GM10248 (cell line): ENCODE measurements around the gene LTA4H.
"Not testable (repeated sequence)": the region's sequence is repeated elsewhere in the genome, so short reads cannot be mapped to it uniquely, and the experiment has no call there.

Experiments
- CTCF ChIA-PET: fragments of 300-600 bp; sonication (Branson Sonifier 250); formaldehyde crosslinking; extraction: SDS; loops from one replicate; lab custom pipeline; 2021; ENCODE audit warnings: antibody characterized with exemption; lab: Yijun Ruan, JAX
- POLR2A ChIA-PET: fragments of 350-650 bp; sonication (Branson Sonifier 250); formaldehyde crosslinking; extraction: SDS; loops from one replicate; lab custom pipeline; 2020; ENCODE audit warnings: antibody characterized with exemption; lab: Yijun Ruan, JAX
- DNase-seq: peaks from one replicate; pipeline ENCODE4 v3.0.0; 2012; ENCODE audit errors: extremely low spot score
- TF ChIP-seq, protein P1 (sequence below): IDR thresholded peaks from 2 replicates; pipeline ENCODE4 v1.5.1; 2012; ENCODE audit warnings: mild to moderate bottlenecking, low read depth; ENCODE audit errors: extremely low read depth, missing control alignments, control extremely low read depth

Gene LTA4H

DNA sequence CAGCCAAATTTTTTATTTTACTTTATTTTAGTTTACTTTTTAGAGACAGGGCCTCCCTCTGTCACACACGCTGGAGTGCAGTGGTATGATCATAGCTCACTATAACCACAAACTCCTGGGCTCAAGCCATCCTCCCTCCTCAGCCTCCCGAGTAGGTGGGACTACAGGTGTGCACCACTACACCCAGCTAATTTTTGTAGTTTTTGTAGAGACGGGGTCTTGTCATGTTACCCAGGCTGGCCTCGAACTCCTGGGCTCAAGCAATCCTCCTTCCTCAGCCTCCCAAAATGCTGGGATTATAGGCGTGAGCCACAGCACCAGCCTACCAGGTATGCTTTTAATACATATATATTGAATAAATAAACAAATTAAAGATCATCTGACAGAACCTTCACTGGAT is 32.7 kb upstream of the LTA4H start:
- no peak for DNase-seq
- TF ChIP-seq, protein P1, sequence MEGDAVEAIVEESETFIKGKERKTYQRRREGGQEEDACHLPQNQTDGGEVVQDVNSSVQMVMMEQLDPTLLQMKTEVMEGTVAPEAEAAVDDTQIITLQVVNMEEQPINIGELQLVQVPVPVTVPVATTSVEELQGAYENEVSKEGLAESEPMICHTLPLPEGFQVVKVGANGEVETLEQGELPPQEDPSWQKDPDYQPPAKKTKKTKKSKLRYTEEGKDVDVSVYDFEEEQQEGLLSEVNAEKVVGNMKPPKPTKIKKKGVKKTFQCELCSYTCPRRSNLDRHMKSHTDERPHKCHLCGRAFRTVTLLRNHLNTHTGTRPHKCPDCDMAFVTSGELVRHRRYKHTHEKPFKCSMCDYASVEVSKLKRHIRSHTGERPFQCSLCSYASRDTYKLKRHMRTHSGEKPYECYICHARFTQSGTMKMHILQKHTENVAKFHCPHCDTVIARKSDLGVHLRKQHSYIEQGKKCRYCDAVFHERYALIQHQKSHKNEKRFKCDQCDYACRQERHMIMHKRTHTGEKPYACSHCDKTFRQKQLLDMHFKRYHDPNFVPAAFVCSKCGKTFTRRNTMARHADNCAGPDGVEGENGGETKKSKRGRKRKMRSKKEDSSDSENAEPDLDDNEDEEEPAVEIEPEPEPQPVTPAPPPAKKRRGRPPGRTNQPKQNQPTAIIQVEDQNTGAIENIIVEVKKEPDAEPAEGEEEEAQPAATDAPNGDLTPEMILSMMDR = no peak
- CTCF ChIA-PET = interaction anchor here (0.9 to 1.9 kb wide), 3 partner anchors 65 to 200 kb away, joined by 3 to 4 read pairs (median 4); no protein-coding TSS in a partner anchor
- POLR2A ChIA-PET = no interaction called here

GRCh38 chr12:96065776-96066175 is 30.4 kb upstream of the LTA4H start:
- POLR2A ChIA-PET, DNase-seq: not testable (repeated sequence)
- CTCF ChIA-PET = interaction anchor here (1.0 to 3.9 kb wide), 4 partner anchors 145 to 452 kb away, joined by 3 to 23 read pairs (median 15); no protein-coding TSS in a partner anchor

DNA sequence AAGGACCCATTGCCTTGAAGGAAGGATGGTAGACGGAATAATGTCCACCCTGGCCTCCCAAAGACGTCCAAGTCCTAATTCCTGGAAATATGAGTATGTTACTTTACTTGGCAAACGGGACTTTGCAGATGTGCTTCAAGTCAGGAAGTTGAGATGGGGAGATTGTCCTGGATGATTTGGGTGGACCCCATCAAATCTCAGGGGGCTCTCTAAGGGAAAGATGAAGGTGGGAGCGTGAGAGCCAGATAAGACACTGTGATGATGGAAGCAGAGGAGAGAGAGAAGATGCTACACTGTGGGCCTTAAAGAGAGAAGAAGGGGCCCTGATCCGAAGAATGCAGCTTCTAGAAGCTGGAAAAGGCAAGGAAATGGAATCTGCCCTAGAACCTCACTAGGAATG is 29.6 kb upstream of the LTA4H start:
- ChIA-PET CTCF (interaction anchor here (1.6 to 3.9 kb wide), 4 partner anchors 147 to 452 kb away, joined by 8 to 23 read pairs (median 18); no protein-coding TSS in a partner anchor), POLR2A (no interaction called here)
- TF ChIP-seq, protein P1 = no peak
- no peak for DNase-seq

- no peak for DNase-seq
- ChIA-PET CTCF (interaction anchor here (1.2 to 3.9 kb wide), 4 partner anchors 148 to 453 kb away, joined by 4 to 23 read pairs (median 10); no protein-coding TSS in a partner anchor), POLR2A (interaction anchor here (0.6 kb wide), 1 partner anchor 295 kb away, joined by 3 read pairs; no protein-coding TSS in a partner anchor)
Measured at GRCh38 chr12:96064271-96064670, 28.9 kb upstream of the LTA4H start.

GRCh38 chr12:96063046-96063445 is 27.7 kb upstream of the LTA4H start:
- CTCF ChIA-PET = interaction anchor here (1.0 to 7.8 kb wide), 5 partner anchors 10 to 453 kb away, joined by 3 to 123 read pairs (median 13); no protein-coding TSS in a partner anchor
- TF ChIP-seq, protein P1 = no peak
- no peak for DNase-seq
- POLR2A ChIA-PET = no interaction called here

More at GRCh38 chr12:96064271-96064670, 28.9 kb upstream of the LTA4H start:
- TF ChIP-seq, protein P1 = no peak

DNA sequence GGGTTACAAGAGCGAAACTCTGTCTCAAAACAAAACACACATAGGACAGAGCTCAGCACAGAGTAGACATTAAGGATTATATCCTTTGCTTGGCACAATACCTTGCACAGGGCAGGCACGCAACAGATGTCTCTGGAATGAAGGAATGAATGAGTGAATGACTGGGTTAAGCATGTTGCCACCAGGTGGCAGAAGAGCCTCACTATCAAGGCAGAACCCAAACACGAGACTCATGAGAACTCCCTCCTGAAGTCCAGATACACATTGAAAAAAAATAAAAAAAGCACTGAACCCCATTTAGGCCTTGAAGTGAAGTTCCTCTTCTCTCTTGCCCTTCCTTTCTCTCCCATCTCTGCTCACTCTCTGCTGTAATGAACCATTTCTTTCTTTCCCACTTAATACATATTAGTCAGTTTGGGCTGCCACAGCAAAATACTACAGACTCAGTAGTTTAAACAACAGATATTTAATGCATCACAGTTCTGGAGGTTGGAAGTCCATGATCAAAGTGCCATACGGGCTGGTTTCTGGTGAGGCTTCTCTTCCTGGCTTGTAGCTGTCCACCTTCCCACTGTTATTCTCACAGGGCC is 26.6 kb upstream of the LTA4H start:
- DNase-seq = peak; percentile 74
- POLR2A ChIA-PET = no interaction called here
- CTCF ChIA-PET = interaction anchor here (0.7 to 7.8 kb wide), 16 partner anchors 11 to 487 kb away, joined by 3 to 123 read pairs (median 4); partner anchors contain the start of genes CDK17, CFAP54 and LTA4H
- TF ChIP-seq, protein P1 = peak; percentile 73

DNA sequence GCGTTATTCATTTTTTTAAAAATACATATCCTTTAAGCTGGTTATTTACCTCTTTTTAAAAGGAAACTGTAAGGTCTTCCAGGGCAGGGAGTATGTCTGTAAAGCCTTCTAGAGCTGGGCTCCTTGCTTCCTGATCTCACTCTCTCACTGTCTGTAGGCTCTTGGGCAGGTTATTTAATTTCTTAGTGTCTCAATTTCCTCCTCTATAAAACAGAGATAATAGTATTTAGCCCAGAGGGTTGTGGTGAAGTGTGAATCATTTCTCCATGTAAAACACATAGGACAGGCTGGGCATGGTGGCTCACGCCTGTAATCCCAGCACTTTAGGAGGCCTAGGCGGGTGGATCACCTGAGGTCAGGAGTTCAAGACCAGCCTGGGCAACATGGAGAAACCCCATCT is 25.9 kb upstream of the LTA4H start:
- CTCF ChIA-PET = interaction anchor here (0.7 to 7.8 kb wide), 19 partner anchors 8 to 487 kb away, joined by 3 to 123 read pairs (median 4); partner anchors contain the start of genes CDK17, CFAP54 and LTA4H
- TF ChIP-seq, protein P1 = no peak
- POLR2A ChIA-PET = no interaction called here
- DNase-seq = no peak
